NCI-H524 (cell line): ENCODE results near the gene CALHM3.

Experiments
- DNase-seq, 2 experiments: peaks; one replicate each; lab custom pipeline; 2025; lab: John Stamatoyannopoulos, UW

The CALHM3 gene

DNA sequence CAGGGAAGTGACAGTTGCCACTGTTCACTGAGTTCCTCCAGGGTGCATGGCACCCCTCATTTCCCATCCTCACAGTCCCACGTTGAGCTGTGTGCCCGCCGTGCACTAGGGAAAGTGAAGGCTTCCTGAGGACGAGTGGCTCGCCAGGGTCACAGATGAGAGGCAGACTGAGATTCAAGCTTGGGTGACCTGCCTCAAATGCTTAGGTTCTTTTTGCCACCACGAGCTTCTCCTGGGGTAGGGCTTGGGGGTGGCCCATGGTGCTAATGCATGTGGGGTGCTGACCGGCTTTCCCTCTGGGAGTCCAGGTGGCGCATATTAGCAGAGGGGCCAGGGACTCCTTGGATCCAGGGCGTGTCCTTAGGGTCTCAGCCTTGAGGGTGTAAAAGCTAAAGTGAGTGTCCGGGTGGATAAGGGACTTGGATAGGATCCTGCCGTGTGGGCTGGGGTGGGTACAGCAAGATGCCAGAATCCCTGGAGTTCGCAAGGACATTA lies 28.8 kb downstream of the CALHM3 start:
- DNase-seq: no peak

DNA sequence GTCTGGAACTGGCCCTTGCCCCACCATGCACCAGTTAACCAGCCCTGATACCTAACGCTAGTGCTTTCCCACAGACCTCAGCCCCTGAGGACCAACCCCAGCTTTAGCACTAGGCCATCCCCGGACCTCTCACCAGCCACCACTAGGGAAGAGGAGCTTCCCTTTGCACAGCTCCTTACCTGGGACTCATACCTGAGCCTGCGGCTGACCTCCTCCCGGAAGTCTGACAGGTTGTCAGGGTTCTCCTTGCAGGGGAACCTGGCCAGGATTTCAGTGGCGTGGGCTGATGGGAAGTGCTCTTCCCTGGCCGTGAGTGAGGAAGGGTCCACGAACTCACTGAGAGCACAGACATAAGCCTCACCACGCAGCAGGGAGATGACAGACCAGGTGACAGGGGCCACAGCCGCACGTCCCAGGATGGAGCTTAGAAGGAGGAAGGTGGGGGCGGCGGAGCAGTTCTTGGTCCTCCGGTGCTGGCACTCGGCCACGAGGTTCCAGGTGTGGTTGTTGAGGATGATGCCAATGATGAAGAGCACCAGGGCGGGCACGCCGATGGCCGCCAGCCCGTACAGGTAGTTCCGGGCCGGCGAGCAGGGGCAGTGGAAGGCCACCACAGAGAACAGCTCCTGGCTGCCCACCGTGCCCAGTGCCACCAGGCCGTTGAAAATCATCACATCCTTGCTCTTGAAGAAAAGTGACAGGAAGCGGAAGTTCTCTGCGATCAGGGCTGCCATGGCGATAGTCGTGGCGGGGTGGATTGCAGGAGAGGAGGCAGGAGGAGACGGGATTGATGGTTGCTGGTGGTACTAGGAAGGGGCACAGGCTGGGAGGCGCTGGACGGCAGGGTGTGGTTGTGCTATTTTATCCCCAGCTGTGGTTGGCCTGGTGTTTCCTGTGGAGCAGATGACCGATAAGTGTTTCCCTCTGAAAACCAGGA lies 29.6 kb downstream of the CALHM3 start:
- DNase-seq: no peak

DNA sequence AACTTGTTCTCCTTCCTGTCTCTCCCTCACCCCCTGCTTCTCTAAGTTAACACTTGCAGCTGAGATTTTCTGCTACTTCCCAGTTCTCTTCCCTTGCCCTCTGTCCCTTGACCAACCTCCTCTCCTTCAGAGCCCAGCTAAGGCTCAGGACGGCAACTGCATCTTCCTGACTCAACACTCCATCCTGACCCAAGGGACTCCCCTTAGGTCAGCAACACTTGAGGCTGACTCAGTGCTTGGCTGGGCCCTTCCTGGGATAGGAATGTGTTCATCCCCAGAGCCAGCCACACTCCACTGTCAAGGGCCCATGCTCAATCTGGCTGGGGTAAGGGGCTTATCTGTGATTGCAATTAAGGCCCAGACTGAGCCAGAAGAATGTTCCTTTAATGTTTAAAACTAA lies 30.3 kb downstream of the CALHM3 start:
- DNase-seq: no peak

DNA sequence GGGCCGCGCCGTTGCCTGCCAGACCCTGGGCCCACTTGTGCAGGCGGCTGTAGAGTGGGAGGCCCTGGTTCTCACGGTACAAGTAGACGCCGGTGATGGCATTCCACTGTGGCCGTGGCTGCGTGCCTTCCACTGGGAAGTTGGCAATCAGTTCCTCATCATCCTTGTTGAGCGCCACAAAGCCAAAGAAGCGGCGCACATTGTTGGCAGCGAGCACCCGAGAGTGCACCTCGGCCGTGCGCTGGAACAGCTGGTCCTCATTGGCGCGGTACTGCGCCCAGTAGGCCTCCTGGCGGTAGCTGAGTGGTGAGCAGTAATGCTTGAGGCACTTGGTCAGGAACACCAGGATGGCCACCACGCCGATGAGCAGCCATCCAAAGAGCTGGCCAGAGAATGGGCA lies 31.9 kb downstream of the CALHM3 start:
- no peak for DNase-seq

DNA sequence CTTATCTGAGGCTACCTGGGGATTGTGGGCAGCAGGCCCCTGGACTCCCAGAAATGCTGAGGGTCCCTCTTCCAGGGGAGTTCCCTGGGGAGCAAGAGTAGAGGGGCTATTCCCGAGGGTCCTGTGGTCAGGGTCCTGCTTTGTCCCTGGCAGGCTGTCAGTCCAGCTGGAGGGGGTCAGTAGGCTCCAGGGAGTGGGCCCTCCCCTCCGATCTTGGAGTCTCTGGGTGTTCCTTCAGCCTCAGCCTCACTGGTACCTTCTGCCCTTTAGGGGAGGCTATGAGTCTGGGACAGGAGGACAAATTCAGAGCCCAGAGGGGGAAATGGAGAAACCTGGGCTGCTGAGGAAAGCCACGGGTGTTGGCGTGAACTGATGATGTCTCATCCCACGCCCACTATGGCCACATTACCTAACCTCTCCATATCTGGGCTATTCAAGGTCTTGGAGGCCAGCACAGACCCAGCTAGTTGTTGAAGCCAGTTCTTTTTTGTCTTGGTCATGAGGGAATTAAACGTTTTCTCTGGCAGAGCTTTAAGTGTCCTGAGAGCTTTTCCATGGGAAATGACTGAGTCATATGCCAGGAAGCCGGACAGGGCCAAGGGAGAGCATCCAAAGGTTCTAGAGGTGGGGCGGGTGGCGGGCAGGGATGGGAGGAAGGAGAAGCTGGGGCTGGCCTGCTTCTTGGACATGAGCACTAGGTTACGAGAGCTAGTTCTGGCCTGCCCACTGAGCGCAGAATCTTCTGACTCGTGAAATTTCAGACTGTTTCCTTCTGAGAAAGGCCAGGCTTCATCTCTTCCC lies 33.1 kb downstream of the CALHM3 start:
- no peak for DNase-seq

DNA sequence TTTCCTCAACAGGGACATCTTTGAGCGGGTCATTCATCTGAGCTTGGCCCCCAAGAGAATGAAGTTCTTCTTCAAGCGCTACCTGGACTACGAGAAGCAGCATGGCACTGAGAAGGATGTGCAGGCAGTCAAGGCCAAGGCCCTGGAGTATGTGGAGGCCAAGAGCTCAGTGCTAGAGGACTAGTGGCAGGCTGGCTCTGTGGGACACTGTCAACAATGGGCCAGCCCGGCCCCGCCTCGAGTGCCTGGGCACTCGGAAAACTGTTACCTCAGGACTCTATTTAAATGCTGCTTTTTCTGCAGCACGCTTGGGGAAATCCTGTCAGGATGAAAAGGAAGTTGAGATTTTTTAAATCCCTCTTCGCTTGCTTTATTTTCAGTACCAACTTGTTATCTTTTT lies 33.7 kb downstream of the CALHM3 start:
- DNase-seq: no peak

DNA sequence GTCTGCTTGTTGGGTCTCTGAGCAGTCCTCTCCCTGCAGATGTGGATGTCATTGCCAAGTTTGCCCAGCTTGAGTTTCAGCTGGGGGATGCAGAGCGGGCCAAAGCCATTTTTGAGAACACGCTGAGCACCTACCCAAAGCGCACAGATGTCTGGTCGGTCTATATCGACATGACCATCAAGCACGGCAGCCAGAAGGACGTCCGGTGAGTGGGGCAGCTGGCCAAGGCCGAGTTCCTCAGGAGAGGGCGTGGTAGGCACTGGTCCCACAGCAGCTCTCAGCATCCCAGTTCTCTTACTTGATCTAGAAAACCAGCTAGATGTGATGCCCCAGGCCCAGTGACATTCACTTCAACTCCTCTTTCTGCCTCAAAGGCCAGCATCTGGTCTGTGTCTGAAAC lies 34.6 kb downstream of the CALHM3 start:
- no peak for DNase-seq

DNA sequence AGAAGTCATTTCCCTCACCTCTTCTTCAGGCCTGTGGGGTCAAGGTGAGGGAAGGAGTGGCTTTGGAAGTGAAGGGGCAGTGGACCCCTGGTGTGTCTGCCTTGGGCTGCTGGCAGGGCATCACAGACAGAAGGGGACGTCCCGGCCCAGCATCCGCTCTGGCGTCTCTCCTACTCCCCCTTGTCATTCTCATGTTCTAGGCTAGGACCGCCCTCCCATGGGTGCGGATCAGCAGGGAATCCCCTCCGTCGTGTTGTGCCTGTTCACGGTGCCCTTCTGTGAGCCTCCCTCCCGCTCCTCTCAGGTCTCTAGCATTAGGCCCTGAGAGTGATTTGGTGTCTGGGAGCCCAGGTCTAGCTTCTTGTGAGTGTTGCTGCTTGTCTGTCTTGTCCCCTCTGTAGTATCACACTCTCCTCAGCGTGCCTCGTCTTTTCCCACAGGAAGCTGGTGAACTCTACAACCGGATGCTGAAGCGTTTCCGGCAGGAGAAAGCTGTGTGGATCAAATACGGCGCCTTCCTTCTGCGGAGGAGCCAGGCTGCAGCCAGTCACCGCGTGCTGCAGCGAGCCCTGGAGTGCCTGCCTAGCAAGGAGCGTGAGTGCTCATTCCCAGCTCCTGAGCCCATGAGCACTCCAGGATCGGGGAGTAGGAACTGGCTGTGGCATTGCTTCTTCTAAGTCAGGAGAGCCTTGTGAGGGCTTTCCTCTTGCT lies 35.4 kb downstream of the CALHM3 start:
- DNase-seq: no peak

DNA sequence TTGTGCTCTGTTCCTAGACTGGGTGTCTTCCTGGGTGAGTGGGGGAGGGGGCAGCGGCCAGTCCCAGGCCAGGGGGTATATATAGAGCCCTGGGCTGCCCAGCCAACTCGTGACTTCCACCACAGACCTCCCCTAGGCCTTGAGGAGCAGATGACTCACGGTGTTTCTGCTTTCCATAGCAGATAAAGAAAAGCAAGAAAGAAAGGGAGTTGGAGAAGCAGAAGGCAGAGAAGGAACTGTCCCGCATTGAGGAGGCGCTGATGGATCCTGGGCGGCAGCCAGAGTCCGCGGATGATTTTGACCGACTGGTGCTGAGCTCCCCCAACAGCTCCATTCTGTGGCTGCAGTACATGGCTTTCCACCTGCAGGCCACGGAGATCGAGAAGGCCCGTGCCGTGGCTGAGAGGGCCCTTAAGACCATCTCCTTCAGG lies 37.0 kb downstream of the CALHM3 start:
- no peak for DNase-seq

DNA sequence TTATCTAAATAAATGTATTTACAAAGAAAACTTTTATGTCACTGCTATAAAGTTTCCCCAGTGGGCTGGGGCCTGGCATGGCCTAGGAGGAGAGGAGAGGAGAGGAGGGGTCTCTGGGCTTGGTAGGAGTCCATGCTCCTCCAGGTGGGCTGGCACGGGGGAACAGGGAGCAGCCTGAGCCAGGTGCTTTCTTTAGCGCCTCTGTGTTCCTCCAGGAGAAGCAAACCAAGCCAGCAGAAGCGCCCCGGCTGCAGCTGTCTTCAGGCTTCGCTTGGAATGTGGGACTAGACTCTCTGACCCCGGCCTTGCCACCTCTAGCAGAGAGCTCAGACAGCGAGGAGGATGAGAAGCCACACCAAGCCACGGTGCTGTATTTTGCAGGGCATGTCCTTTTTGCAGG lies 37.4 kb downstream of the CALHM3 start:
- DNase-seq: no peak

DNA sequence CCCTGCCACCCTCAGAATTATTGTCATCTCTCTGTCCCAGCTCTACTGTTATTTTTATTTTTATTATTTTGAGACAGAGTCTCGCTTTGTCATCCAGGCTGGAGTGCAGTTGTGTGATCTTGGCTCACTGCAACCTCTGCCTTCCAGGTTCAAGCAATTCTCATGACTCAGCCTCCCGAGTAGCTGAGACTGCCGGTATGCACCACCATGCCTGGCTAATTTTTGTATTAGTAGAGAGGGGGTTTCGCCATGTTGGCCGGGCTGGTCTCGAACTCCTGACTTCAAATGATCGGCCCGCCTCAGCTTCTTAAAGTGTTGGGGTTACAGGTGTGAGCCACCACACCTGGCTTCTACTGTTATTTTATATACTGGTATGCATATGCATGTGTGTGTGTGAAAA lies 37.8 kb downstream of the CALHM3 start:
- DNase-seq: no peak

DNA sequence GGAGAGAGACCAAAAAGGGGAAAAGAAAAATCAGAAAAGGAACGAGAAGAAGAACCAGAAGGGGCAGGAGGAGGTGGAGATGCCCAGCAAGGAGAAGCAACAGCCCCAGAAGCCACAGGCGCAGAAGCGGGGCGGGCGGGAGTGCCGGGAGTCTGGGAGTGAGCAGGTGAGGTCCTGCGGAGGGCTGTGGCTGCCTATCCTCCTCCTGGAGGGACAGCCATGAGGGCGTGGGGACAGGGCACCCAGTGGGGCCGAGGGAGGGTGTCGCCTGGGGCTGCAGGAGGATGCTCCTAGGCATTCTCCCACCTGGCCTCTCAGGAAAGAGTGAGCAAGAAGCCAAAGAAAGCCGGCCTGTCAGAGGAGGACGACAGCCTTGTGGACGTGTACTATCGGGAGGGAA lies 38.6 kb downstream of the CALHM3 start:
- DNase-seq: no peak

DNA sequence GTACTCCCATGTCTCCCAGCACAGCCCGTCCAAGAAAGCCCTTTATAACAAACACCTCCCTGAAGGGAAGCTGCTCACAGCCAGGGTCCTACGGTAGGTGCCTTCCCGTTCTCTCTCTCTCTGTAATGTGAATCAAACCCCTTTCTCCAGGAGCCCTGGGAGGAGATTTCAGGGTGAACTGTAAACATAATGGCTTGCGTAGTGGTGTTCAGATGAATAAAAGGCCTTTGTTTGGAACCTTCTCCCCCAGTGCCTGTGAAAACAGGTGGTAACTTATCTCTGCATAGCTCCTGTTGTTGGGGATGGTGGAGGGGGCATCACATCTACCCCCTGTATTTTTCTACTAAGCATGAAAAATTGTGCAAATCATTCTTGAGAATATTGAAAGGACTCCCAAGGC lies 39.3 kb downstream of the CALHM3 start:
- DNase-seq: no peak

DNA sequence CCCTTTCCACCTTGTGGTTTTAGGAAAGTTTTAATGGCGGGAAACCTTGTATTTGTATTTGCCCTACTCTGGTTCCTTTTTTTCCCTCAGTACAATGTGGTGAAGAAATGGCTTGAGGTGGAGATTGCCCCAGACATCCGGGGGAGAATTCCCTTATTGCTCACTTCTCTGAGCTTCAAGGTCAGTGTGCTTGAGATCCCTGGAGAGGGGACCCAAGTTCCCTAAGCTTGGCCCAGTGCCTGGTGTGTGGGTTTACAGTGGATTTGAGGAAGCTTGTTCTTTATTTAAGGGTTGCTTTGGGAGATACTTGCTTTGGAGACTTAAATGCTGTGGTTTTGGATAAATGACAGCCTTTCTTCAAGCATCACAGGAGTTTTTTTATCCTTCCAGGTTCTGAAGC lies 45.2 kb downstream of the CALHM3 start:
- no peak for DNase-seq

DNA sequence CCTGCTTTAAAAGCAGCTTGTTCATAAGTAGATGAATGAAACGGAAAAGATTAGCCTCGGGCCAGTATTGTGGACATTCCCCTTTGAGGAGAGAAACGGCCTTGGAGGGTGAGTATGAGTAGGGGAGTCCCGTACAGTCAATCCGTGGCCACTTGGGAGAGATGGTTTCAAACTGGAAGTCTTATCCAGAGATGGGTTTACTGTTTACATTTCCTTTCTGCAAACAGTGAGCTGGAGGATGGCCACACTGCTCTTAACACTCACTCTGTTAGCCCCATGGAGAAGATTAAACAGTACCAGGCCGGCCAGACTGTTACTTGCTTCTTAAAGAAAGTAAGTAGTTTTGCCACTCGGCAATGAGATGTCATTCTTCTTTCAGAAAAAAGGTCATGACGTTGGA lies 47.1 kb downstream of the CALHM3 start:
- DNase-seq: no peak

DNA sequence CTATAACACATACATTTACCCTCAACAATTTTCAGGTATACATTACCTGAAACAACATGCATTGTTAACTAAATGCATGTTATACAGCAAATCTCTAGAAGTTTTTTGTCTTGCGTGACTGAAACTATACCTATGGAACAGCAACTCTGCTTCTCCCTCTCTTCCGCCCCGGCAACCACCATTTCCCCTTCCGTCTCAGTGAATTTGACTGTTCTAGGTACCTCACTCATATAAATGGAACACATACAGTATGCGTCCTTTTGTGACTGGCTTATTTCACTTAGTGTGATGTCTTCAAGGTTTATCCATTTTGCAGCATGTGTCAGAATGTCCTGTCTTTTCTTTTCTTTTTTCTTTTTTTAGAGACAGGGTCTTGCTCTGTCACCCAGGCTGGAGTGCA lies 49.4 kb downstream of the CALHM3 start:
- no peak for DNase-seq

DNA sequence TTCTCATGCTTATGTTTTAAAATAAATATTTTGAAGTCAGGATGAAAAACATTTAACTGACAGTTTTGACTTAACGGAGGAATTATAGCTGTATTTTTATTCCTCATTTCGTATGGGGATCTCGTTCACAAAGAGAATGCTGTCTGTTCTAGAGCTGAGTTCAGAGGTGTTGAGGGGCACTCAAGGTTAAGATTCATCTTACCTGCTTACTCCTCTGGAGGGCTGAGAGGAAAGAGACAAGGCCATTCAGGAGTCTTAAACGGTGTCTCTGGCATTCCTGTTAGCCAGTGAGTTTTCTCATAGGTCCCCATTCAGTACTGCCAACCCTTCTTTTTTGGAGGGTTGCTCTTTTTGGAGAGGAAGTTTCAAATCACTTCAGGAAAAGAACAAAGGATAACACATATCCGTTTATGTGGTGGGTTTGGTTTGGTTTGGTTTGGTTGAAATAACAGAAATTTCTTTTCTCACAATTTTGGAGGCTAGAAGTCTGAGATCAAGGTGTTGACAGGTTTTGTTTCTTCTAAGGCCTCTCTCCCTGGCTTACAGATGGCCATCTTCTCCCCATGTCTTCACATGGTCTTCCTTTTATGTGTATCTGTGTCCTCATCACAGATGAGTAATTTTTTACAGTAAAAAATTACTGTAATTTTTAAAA lies 49.9 kb downstream of the CALHM3 start:
- no peak for DNase-seq

DNA sequence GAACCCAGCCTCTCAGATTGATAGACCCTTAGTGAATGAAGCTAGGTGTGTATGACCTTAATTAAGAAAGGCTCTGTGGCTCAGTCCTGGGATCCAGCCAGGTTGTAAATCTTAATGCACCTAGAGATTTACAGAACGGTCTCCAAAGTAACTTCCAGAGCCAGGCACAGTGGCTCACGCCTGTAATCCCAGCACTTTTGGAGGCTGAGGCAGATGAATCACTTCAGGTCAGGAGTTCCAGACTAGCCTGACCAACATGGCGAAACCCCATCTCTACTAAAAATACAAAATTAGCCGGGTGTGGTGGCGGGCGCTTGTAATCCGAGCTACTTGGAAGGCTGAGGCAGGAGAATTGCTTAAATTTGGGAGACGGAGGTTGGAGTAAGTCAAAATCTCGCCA lies 51.2 kb downstream of the CALHM3 start:
- no peak for DNase-seq

DNA sequence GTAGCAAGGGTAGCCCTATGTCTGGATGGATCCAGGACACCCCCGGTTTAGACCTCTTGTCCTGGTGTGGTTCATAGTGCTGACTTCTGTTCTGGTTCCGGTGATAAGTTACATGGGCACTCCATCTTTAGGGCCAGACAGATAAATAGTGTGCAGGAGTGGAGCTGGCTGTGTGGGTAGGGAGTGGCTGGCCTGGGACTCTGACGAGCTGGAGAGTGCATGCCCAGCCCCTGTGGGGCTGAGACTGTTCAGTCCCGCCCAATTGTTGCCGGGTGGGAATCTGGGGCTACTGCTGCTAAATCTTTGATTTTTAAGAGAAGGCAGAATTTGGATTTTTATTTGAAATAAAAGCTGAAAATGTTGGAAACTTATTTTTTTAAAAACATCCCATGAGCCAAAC lies 55.3 kb downstream of the CALHM3 start:
- DNase-seq: no peak
